K562 (cell line): ENCODE measurements around the gene MYO1D. TPM values are rescaled to one million over a fixed set of nuclear protein-coding genes. Genes with fewer than 3 reads are reported as not detected.

Source experiments
- ATAC-seq: fragments of 200-7000 bp; cut with Tn5 transposase; 3 replicates; pipeline ENCODE4 v1.9.1; 2020; ENCODE audit warnings: moderate library complexity
- BruUV-seq: library from RNA; stranded (reverse); fragments of 400-500 nt; replicated peaks from 2 replicates; lab custom pipeline; 2021; lab: Mats Ljungman, UMichigan
- CTCF ChIA-PET: fragments of 300-600 bp; formaldehyde crosslinking; extraction: SDS; loops from one replicate; lab custom pipeline; 2021; ENCODE audit warnings: low intra/inter-chr PET ratio; lab: Yijun Ruan, JAX
- POLR2A ChIA-PET: fragments of 300-600, 350-650 bp; sonication (Branson Sonifier 250); formaldehyde crosslinking; extraction: SDS; loops from one replicate; lab custom pipeline; 2021; ENCODE audit warnings: antibody characterized with exemption, inconsistent platforms; lab: Yijun Ruan, JAX
- DNase-seq, 4 experiments: peaks; one replicate each; pipeline versions ENCODE4 v3.0.0 to v3.0.0-alpha.2; 2011 to 2018; ENCODE audit warnings: low spot score in 3 of 4, mixed read lengths in 3 of 4; ENCODE audit errors: extremely low read depth in 1 of 4
- FAIRE-seq: peaks from 2 replicates; lab custom pipeline; 2011; peaks lifted over from hg19 to GRCh38; lab: Jason Lieb, UNC
- H2AFZ ChIP-seq: 2 replicates; pipeline ENCODE4 v1.6.0; 2011; ENCODE audit warnings: low read depth, low read length, control low read depth, inconsistent platforms
- H3K27ac ChIP-seq: fragments of 200-600 bp; 3 replicates; pipeline ENCODE4 v1.8.0; 2011; ENCODE audit warnings: low read depth, mild to moderate bottlenecking, control low read depth, inconsistent platforms, low read length, moderate library complexity, mixed read lengths; ENCODE audit errors: extremely low read depth
- H3K27me3 ChIP-seq, 2 experiments: fragments of 300-600 bp in 1 of 2; 2 replicates in 1 of 2; 3 replicates in 1 of 2; pipeline versions ENCODE4 v1.6.0 to v1.8.0; 2011; ENCODE audit warnings: inconsistent platforms in 2 of 2, low read length in 2 of 2, mild to moderate bottlenecking in 1 of 2, mixed read lengths in 1 of 2, moderate library complexity in 1 of 2; ENCODE audit not compliant: control insufficient read depth in 2 of 2, insufficient read depth in 2 of 2
- H3K36me3 ChIP-seq: fragments of 300-600 bp; 3 replicates; pipeline ENCODE4 v1.8.0; 2011; ENCODE audit warnings: mild to moderate bottlenecking, low read length, inconsistent platforms; ENCODE audit not compliant: control insufficient read depth, insufficient read depth
- H3K4me1 ChIP-seq, 2 experiments: fragments of 200-600 bp in 1 of 2; replicated peaks in 1 of 2; 2 replicates in 1 of 2; 3 replicates in 1 of 2; pipeline versions ENCODE4 v1.5.1 to v1.8.0; 2011; ENCODE audit warnings: inconsistent platforms in 2 of 2, low read length in 2 of 2, mild to moderate bottlenecking in 1 of 2, mixed read lengths in 1 of 2, moderate library complexity in 1 of 2; ENCODE audit not compliant: control insufficient read depth in 2 of 2, insufficient read depth in 2 of 2
- H3K4me2 ChIP-seq: 2 replicates; pipeline ENCODE4 v1.6.1; 2011; ENCODE audit warnings: low read length, control low read depth, inconsistent platforms, mixed read lengths; ENCODE audit not compliant: insufficient read depth
- H3K4me3 ChIP-seq: fragments of 200-600 bp; sonication (generic), shearing (Covaris generic); 2 replicates; pipeline ENCODE4 v1.5.1; 2016; ENCODE audit warnings: control low read depth, inconsistent platforms
- H3K79me2 ChIP-seq: fragments of 200-600 bp; 3 replicates; pipeline ENCODE4 v1.8.0; 2011; ENCODE audit warnings: low read length, inconsistent platforms; ENCODE audit not compliant: control insufficient read depth, insufficient read depth
- H3K9ac ChIP-seq, 2 experiments: 2 replicates each; pipeline versions ENCODE4 v1.6.0 to v1.6.1; 2011; ENCODE audit warnings: low read depth in 2 of 2, low read length in 2 of 2, control low read depth in 1 of 2, inconsistent platforms in 1 of 2, mild to moderate bottlenecking in 1 of 2, mixed read lengths in 1 of 2; ENCODE audit not compliant: insufficient read depth in 1 of 2
- H3K9me1 ChIP-seq: one replicate; pipeline ENCODE4 v1.6.0; 2011; ENCODE audit warnings: inconsistent platforms, mild to moderate bottlenecking, low read length, moderate library complexity; ENCODE audit not compliant: control insufficient read depth, insufficient read depth
- H3K9me3 ChIP-seq: replicated peaks from 2 replicates; pipeline ENCODE4 v1.5.1; 2011; ENCODE audit warnings: low read depth, low read length, inconsistent platforms; ENCODE audit not compliant: control insufficient read depth, insufficient read depth
- H4K20me1 ChIP-seq: replicated peaks from 2 replicates; pipeline ENCODE4 v1.6.1; 2011; ENCODE audit warnings: low read length, inconsistent platforms, mixed read lengths; ENCODE audit not compliant: control insufficient read depth, insufficient read depth
- ARID1B ChIP-seq: fragments of 450-650 bp; IDR thresholded peaks from 2 replicates; pipeline ENCODE4 v1.6.1; 2016; ENCODE audit warnings: antibody characterized with exemption, mild to moderate bottlenecking, inconsistent platforms
- ATF1 ChIP-seq, 2 experiments: fragments of 450-650 bp in 1 of 2; IDR thresholded peaks; 2 replicates each; pipeline ENCODE4 v1.6.1; 2016; ENCODE audit warnings: missing compliant biosample characterization in 1 of 2, missing genetic modification characterization in 1 of 2
- EGR1 ChIP-seq: fragments of 450-650 bp; conservative IDR thresholded peaks from 2 replicates; pipeline ENCODE4 v1.6.1; 2017; ENCODE audit warnings: mild to moderate bottlenecking
- ELF2 ChIP-seq: fragments of 250-450 bp; sonication (Bioruptor Pico); IDR thresholded peaks from 2 replicates; pipeline ENCODE4 v1.5.0; 2021; ENCODE audit warnings: mild to moderate bottlenecking
- FOSL1 ChIP-seq: fragments of 200-800 bp; sonication (Bioruptor generic); conservative IDR thresholded peaks from 2 replicates; pipeline ENCODE4 v1.6.1; 2016; ENCODE audit warnings: missing genetic modification characterization, missing compliant biosample characterization
- HDAC2 ChIP-seq: fragments of 450-650 bp; IDR thresholded peaks from 2 replicates; pipeline ENCODE4 v1.6.1; 2016; ENCODE audit warnings: mild to moderate bottlenecking
- MAZ ChIP-seq, 2 experiments: fragments of 450-650 bp in 1 of 2; sonication (generic) in 1 of 2; formaldehyde crosslinking; IDR thresholded peaks in 1 of 2; conservative IDR thresholded peaks in 1 of 2; 2 replicates each; pipeline versions ENCODE4 v1.4.0 to v1.5.0; 2020; ENCODE audit warnings: mild to moderate bottlenecking in 1 of 2, missing genetic modification reagents in 1 of 2
- MXI1 ChIP-seq: IDR thresholded peaks from 2 replicates; pipeline ENCODE4 v1.6.1; 2011; ENCODE audit warnings: low read depth, mild to moderate bottlenecking, improper control_type of control experiment, low read length
- NCOA1 ChIP-seq: fragments of 450-650 bp; IDR thresholded peaks from 2 replicates; pipeline ENCODE4 v1.6.1; 2016; ENCODE audit warnings: low read depth
- NR1H2 ChIP-seq: sonication (generic); formaldehyde crosslinking; IDR thresholded peaks from 2 replicates; pipeline ENCODE4 v1.4.0; 2020; ENCODE audit warnings: mild to moderate bottlenecking, missing genetic modification reagents
- RBM15 ChIP-seq: fragments of 200-400 bp; formaldehyde crosslinking; IDR thresholded peaks from 2 replicates; pipeline ENCODE4 v1.6.1; 2018; ENCODE audit warnings: mild to moderate bottlenecking, low read length, moderate library complexity; ENCODE audit not compliant: insufficient read depth
- SIRT6 ChIP-seq: IDR thresholded peaks from one replicate; pipeline ENCODE4 v1.6.1; 2012; ENCODE audit warnings: low read depth, mild to moderate bottlenecking, control low read depth, inconsistent platforms, low read length, moderate library complexity
- SIX5 ChIP-seq, 2 experiments: IDR thresholded peaks; 2 replicates each; pipeline ENCODE4 v1.6.1; 2011; ENCODE audit warnings: low read length in 2 of 2, borderline replicate concordance in 1 of 2, low read depth in 1 of 2, mild to moderate bottlenecking in 1 of 2, moderate library complexity in 1 of 2; ENCODE audit not compliant: insufficient read depth in 1 of 2
- TOE1 ChIP-seq, 2 experiments: fragments of 450-650 bp in 1 of 2; sonication (generic) in 1 of 2; formaldehyde crosslinking in 1 of 2; IDR thresholded peaks; 2 replicates each; pipeline versions ENCODE4 v1.7.1 to v1.8.0; 2016 to 2022; ENCODE audit warnings: borderline replicate concordance in 2 of 2, mild to moderate bottlenecking in 2 of 2, antibody characterized with exemption in 1 of 2, inconsistent platforms in 1 of 2, low read depth in 1 of 2, missing genetic modification reagents in 1 of 2, moderate library complexity in 1 of 2
- YBX1 ChIP-seq: fragments of 450-650 bp; IDR thresholded peaks from 2 replicates; pipeline ENCODE4 v1.7.1; 2016; ENCODE audit warnings: mild to moderate bottlenecking
- ZC3H8 ChIP-seq: fragments of 450-650 bp; IDR thresholded peaks from 2 replicates; pipeline ENCODE4 v1.6.1; 2017
- ZFP36 ChIP-seq: fragments of 150-350 bp; IDR thresholded peaks from 2 replicates; pipeline ENCODE4 v1.6.1; 2018; ENCODE audit warnings: low read length, low read depth; ENCODE audit not compliant: partially characterized antibody
- ZKSCAN1 ChIP-seq: fragments of 150-350 bp; IDR thresholded peaks from 2 replicates; pipeline ENCODE4 v1.6.1; 2016; ENCODE audit warnings: low read depth, low read length
- ZNF133 ChIP-seq: fragments of 250-450 bp; sonication (Bioruptor Pico); IDR thresholded peaks from 2 replicates; pipeline ENCODE4 v1.4.0; 2020; ENCODE audit warnings: mild to moderate bottlenecking
- ZNF224 ChIP-seq: sonication (generic); formaldehyde crosslinking; IDR thresholded peaks from 2 replicates; pipeline ENCODE4 v1.8.0; 2022; ENCODE audit warnings: mild to moderate bottlenecking, missing genetic modification reagents
- WGBS: fragments of 100-300 bp; shearing (Covaris generic); methylation state at CpG from one replicate; pipeline ENCODE4 v1.1.6; 2016; ENCODE audit warnings: low coverage, mixed read lengths; ENCODE audit not compliant: insufficient coverage; ENCODE audit errors: missing lambda C conversion rate; 5-methylcytosine and 5-hydroxymethylcytosine counted together
- in situ Hi-C: fragments of 300-500 bp; cut with MboI; formaldehyde crosslinking; loops from 4 replicates; pipeline ENCODE4 v1.15.0; 2018; ENCODE audit warnings: inconsistent platforms, mixed read lengths
- intact Hi-C: fragments of 100-400 bp; cut with micrococcal nuclease; formaldehyde crosslinking; loops from 2 replicates; pipeline ENCODE4 v1.14.2; 2022
- polyA plus RNA-seq, 8 experiments: library from polyadenylated mRNA; depleted of rRNA in 4 of 8; stranded (reverse) in 5 of 8; unstranded in 3 of 8; fragments of >200 nt; fragmentation: Nextera tagmentation in 2 of 8; fragmentation: Illumina TruSeq in 1 of 8; extraction: Ambion mirVana in 2 of 8; extraction: Trizol in 1 of 8; gene quantifications; 2 replicates each; pipeline versions ENCODE4 v1.2.1 to v1.2.3, GENCODE V29; 2011 to 2014; ENCODE audit warnings: inconsistent platforms in 1 of 8, missing spikeins in 1 of 8
- total RNA-seq, 7 experiments: library from RNA; depleted of rRNA in 6 of 7; stranded (reverse); fragments of >200 nt in 6 of 7; fragmentation: Illumina TruSeq in 2 of 7; extraction: Trizol in 2 of 7; gene quantifications; 2 replicates each; pipeline versions ENCODE4 v1.2.1 to v1.2.3, GENCODE V29; 2011 to 2021; ENCODE audit warnings: low replicate concordance in 1 of 7
- TF ChIP-seq, protein P1 (sequence below): fragments of 200-400 bp; formaldehyde crosslinking; IDR thresholded peaks from 2 replicates; pipeline ENCODE4 v1.6.1; 2017; ENCODE audit warnings: mild to moderate bottlenecking, low read depth, low read length, moderate library complexity

MYO1D gene
- total and polyA plus RNA-seq, 9 of the 15 experiments (the other 6 are each of a cell fraction or from before 2014, with no cell fraction given), result 2.1 to 71.2 (median 45.4) TPM

DNA sequence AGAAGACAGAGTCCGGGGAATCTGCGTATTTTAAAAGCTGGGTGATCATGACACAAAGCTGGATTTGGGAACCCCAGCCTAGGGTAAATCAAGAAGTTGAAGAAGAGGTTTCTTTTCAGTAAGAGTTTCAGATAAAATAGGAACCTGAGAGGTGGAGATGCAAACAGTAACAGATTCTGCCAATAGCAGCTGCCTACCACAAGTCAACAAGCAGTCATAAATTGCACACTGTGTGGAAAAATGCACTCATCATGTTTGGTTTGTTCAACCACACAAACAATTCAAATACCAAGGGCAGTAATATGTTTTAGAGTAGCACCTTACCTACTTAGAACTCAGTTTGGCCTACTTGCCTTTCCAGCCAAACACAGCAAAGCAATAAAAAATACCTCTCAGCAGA lies 14.0 kb downstream of the MYO1D start (continued):
- TF ChIP-seq ELF2 (0 out of 2 replicates have a peak, but pooled peaks have one; percentile 22), ZKSCAN1 (peak; percentile 60; the same call in 1 of the 2 replicates)
- TF ChIP-seq, all 486 proteins: peak for 4

DNA sequence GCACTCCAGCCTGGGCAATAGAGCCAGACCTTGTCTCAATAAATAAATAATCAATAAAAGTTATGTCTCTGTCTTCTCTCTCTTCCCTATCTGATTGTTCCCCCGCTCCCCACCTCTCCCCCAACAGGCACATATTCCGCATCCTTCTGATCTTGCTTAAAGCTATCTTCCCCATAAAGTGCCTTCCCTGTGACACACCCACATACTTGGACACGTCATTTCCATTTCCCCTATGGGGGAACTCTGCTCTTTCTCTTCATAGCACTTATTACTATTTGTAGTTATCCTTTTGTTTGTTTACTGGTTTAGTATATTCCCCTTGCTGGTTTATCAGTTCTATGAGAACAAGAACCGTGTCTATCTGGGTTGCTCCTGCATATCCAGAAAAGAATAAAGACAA lies 14.9 kb downstream of the MYO1D start:
- H3K4me1 ChIP-seq, result peaks cover 16 to 58% of the 10 kb centered on the region in 2 experiments
- intact Hi-C loops, result loop anchor here (5.0 kb wide), 1 partner anchor 45 kb away; no protein-coding TSS in a partner anchor
- ATAC-seq (peak; percentile 32; the same call in 1 of the 3 replicates), FAIRE-seq (no peak), DNase-seq (peak in 1 of 4 experiments; percentile 52)
- no peaks in the 10 kb centered on the region for H3K9me3 ChIP-seq
- POLR2A ChIA-PET, result interaction anchor here (0.7 to 4.9 kb wide), 2 partner anchors 13 to 16 kb away, joined by 4 to 51 read pairs; partner anchors contain the start of gene MYO1D
- 5% methylated on average over 4 of the region's 4 CpGs for whole genome bisulfite sequencing
- BruUV-seq, result no TSS peak
- CTCF ChIA-PET, result no interaction called here
- no peaks in the 10 kb centered on the region for H3K27me3 ChIP-seq
- H3K4me3 ChIP-seq, result no peak overlapping the region
- H3K4me2 ChIP-seq, result peak overlapping the region; percentile 19; the same call in 1 of the 2 replicates
- H3K27ac ChIP-seq, result peak overlapping the region; percentile 47; the same call in 1 of the 3 replicates
- H4K20me1 ChIP-seq, result no peaks in the 10 kb centered on the region
- H3K36me3 ChIP-seq, result no peaks in the 10 kb centered on the region
- H3K79me2 ChIP-seq, result peaks cover 86% of the 10 kb centered on the region
- H3K9ac ChIP-seq, result peak overlapping the region in 1 of 2 experiments; percentile 24; a peak in 1 of 4 replicates
- no peak overlapping the region for H2AFZ ChIP-seq
- H3K9me1 ChIP-seq, result no peaks in the 10 kb centered on the region
- in situ Hi-C loops, result no loop called here
- no peak for TF ChIP-seq ZNF224 (CRISPR knock-in tag)
- no peak for TF ChIP-seq NR1H2 (CRISPR knock-in tag)
- TF ChIP-seq SIRT6, result no peak
- no peak for TF ChIP-seq SIX5 (IDR thresholded peaks at IDR 0.05; ENCODE audit: borderline replicate concordance in 1 of 2, insufficient read depth in 1 of 2, low read depth in 1 of 2, low read length in 2 of 2)
- TF ChIP-seq ZNF133 (CRISPR knock-in tag), result no peak
- TF ChIP-seq MAZ (CRISPR knock-in tag; conservative IDR thresholded peaks at IDR 0.05 in 1 of 2, IDR thresholded peaks at IDR 0.05 in 1 of 2), result no peak
- TF ChIP-seq EGR1, result peak; percentile 42; the same call in 1 of the 2 replicates
- TF ChIP-seq ELF2, result no peak
- no peak for TF ChIP-seq TOE1 (IDR thresholded peaks at IDR 0.05; ENCODE audit: borderline replicate concordance)
- TF ChIP-seq TOE1 (CRISPR knock-in tag; IDR thresholded peaks at IDR 0.05; ENCODE audit: borderline replicate concordance, low read depth), result no peak
- no peak for TF ChIP-seq HDAC2
- TF ChIP-seq, protein P1, sequence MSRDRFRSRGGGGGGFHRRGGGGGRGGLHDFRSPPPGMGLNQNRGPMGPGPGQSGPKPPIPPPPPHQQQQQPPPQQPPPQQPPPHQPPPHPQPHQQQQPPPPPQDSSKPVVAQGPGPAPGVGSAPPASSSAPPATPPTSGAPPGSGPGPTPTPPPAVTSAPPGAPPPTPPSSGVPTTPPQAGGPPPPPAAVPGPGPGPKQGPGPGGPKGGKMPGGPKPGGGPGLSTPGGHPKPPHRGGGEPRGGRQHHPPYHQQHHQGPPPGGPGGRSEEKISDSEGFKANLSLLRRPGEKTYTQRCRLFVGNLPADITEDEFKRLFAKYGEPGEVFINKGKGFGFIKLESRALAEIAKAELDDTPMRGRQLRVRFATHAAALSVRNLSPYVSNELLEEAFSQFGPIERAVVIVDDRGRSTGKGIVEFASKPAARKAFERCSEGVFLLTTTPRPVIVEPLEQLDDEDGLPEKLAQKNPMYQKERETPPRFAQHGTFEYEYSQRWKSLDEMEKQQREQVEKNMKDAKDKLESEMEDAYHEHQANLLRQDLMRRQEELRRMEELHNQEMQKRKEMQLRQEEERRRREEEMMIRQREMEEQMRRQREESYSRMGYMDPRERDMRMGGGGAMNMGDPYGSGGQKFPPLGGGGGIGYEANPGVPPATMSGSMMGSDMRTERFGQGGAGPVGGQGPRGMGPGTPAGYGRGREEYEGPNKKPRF, result no peak
- no peak for TF ChIP-seq RBM15
- no peak for TF ChIP-seq MXI1
- no peak for TF ChIP-seq ATF1 (CRISPR knock-in tag; IDR thresholded peaks at IDR 0.05)
- TF ChIP-seq ATF1 (tag; IDR thresholded peaks at IDR 0.05), result 0 out of 2 replicates have a peak, but pooled peaks have one; percentile 36
- TF ChIP-seq YBX1, result no peak
- TF ChIP-seq ARID1B, result peak; percentile 10; the same call in 1 of the 2 replicates
- no peak for TF ChIP-seq NCOA1
- TF ChIP-seq ZFP36, result no peak
- TF ChIP-seq FOSL1 (tag), result peak; percentile 44
- TF ChIP-seq ZC3H8, result no peak
